K562 (cell line): ENCODE results near the gene SLC4A5. TPM values are rescaled to one million over a fixed set of nuclear protein-coding genes. Genes with fewer than 3 reads are reported as not detected.
A peak's percentile ranks its signal among the peaks of the same experiment; 100 is the strongest.

Source experiments
- ARNT ChIP-seq, 2 experiments: fragments of 450-650 bp; IDR thresholded peaks; 2 replicates each; pipeline ENCODE4 v1.6.1; 2016; ENCODE audit warnings: mild to moderate bottlenecking in 1 of 2
- ASH1L ChIP-seq: fragments of 450-650 bp; IDR thresholded peaks from 2 replicates; pipeline ENCODE4 v1.6.1; 2018; ENCODE audit warnings: borderline replicate concordance, mild to moderate bottlenecking, low read depth; ENCODE audit not compliant: partially characterized antibody
- CC2D1A ChIP-seq: fragments of 450-650 bp; IDR thresholded peaks from 2 replicates; pipeline ENCODE4 v1.6.1; 2017; ENCODE audit warnings: mild to moderate bottlenecking
- CEBPG ChIP-seq, 3 experiments: fragments of 200-800 bp in 1 of 3; sonication (Bioruptor generic) in 1 of 3; sonication (generic) in 1 of 3; formaldehyde crosslinking in 1 of 3; IDR thresholded peaks in 2 of 3; conservative IDR thresholded peaks in 1 of 3; 2 replicates each; pipeline versions ENCODE4 v1.6.1 to v1.8.0; 2016 to 2022; ENCODE audit warnings: missing compliant biosample characterization in 2 of 3, missing genetic modification characterization in 2 of 3, mild to moderate bottlenecking in 1 of 3, missing genetic modification reagents in 1 of 3
- CHAMP1 ChIP-seq: fragments of 450-650 bp; IDR thresholded peaks from 2 replicates; pipeline ENCODE4 v1.6.1; 2016; ENCODE audit warnings: mild to moderate bottlenecking
- DACH1 ChIP-seq: fragments of 450-650 bp; IDR thresholded peaks from 2 replicates; pipeline ENCODE4 v1.6.1; 2018; ENCODE audit not compliant: partially characterized antibody
- DPF2 ChIP-seq: fragments of 450-650 bp; IDR thresholded peaks from 2 replicates; pipeline ENCODE4 v1.6.1; 2016
- GTF3C2 ChIP-seq: IDR thresholded peaks from 3 replicates; pipeline ENCODE4 v1.6.1; 2011; ENCODE audit warnings: borderline replicate concordance, mild to moderate bottlenecking, moderate library complexity; ENCODE audit not compliant: insufficient read length; ENCODE audit errors: extremely low read depth
- HNRNPUL1 ChIP-seq: fragments of 200-400 bp; formaldehyde crosslinking; IDR thresholded peaks from 2 replicates; pipeline ENCODE4 v1.6.1; 2017; ENCODE audit warnings: low read length
- KLF6 ChIP-seq: fragments of 250-450 bp; sonication (Bioruptor Pico); IDR thresholded peaks from 2 replicates; pipeline ENCODE4 v1.4.0; 2020; ENCODE audit warnings: mild to moderate bottlenecking, moderate library complexity, borderline replicate concordance
- NR2C1 ChIP-seq, 2 experiments: fragments of 450-650 bp; IDR thresholded peaks; 2 replicates each; pipeline ENCODE4 v1.6.1; 2017; ENCODE audit warnings: mild to moderate bottlenecking in 2 of 2, antibody characterized with exemption in 1 of 2, inconsistent platforms in 1 of 2, missing compliant biosample characterization in 1 of 2, missing genetic modification characterization in 1 of 2
- POLR3A ChIP-seq: IDR thresholded peaks from 2 replicates; pipeline ENCODE4 v1.6.1; 2011; ENCODE audit warnings: borderline replicate concordance, mild to moderate bottlenecking, moderate library complexity; ENCODE audit not compliant: insufficient read length, insufficient read depth; ENCODE audit errors: extremely low read depth
- POU5F1 ChIP-seq: fragments of 150-350 bp; IDR thresholded peaks from 2 replicates; pipeline ENCODE4 v1.6.1; 2014; ENCODE audit warnings: borderline replicate concordance, low read length, low read depth, mild to moderate bottlenecking; ENCODE audit not compliant: partially characterized antibody
- SMC3 ChIP-seq: conservative IDR thresholded peaks from 2 replicates; pipeline ENCODE4 v1.6.1; 2011; ENCODE audit warnings: low read depth, low read length, improper control_type of control experiment; ENCODE audit not compliant: insufficient read depth
- SOX6 ChIP-seq: fragments of 450-650 bp; IDR thresholded peaks from 2 replicates; pipeline ENCODE4 v1.6.1; 2014; ENCODE audit warnings: mild to moderate bottlenecking
- SRSF3 ChIP-seq: fragments of 200-400 bp; formaldehyde crosslinking; IDR thresholded peaks from 2 replicates; pipeline ENCODE4 v1.6.1; 2016; ENCODE audit warnings: mild to moderate bottlenecking, low read length, moderate library complexity; ENCODE audit not compliant: insufficient read depth
- SRSF7 ChIP-seq: fragments of 200-400 bp; formaldehyde crosslinking; optimal IDR thresholded peaks from 2 replicates; pipeline ENCODE3; 2017; ENCODE audit warnings: mild to moderate bottlenecking, low read depth, low read length
- SUPT5H ChIP-seq: fragments of 450-650 bp; IDR thresholded peaks from 2 replicates; pipeline ENCODE4 v1.6.1; 2016
- TAF15 ChIP-seq: fragments of 200-400 bp; formaldehyde crosslinking; IDR thresholded peaks from 2 replicates; pipeline ENCODE4 v1.6.1; 2017; ENCODE audit warnings: mild to moderate bottlenecking, low read depth, low read length, moderate library complexity
- TAF7 ChIP-seq: fragments of 450-650 bp; IDR thresholded peaks from 2 replicates; pipeline ENCODE4 v1.6.1; 2016; ENCODE audit warnings: missing genetic modification characterization, missing compliant biosample characterization
- TEAD4 ChIP-seq, 2 experiments: sonication (generic) in 1 of 2; formaldehyde crosslinking in 1 of 2; IDR thresholded peaks; 2 replicates each; pipeline versions ENCODE4 v1.6.1 to v1.8.0; 2012 to 2022; ENCODE audit warnings: borderline replicate concordance in 1 of 2, inconsistent platforms in 1 of 2, low read length in 1 of 2, mild to moderate bottlenecking in 1 of 2, missing genetic modification reagents in 1 of 2
- ZFP1 ChIP-seq: fragments of 450-650 bp; formaldehyde crosslinking; IDR thresholded peaks from 2 replicates; pipeline ENCODE4 v1.4.0; 2020; ENCODE audit warnings: mild to moderate bottlenecking, mixed read lengths
- ZNF197 ChIP-seq: fragments of 200-800 bp; sonication (Bioruptor generic); IDR thresholded peaks from 2 replicates; pipeline ENCODE4 v1.6.1; 2016; ENCODE audit warnings: low read depth, missing genetic modification characterization, missing compliant biosample characterization
- ZNF589 ChIP-seq: fragments of 200-800 bp; sonication (Bioruptor generic); IDR thresholded peaks from 2 replicates; pipeline ENCODE4 v1.6.1; 2016; ENCODE audit warnings: low read depth, missing genetic modification characterization, missing compliant biosample characterization
- polyA plus RNA-seq, 8 experiments: library from polyadenylated mRNA; depleted of rRNA in 4 of 8; stranded (reverse) in 5 of 8; unstranded in 3 of 8; fragments of >200 nt; fragmentation: Nextera tagmentation in 2 of 8; fragmentation: Illumina TruSeq in 1 of 8; extraction: Ambion mirVana in 2 of 8; extraction: Trizol in 1 of 8; gene quantifications; 2 replicates each; pipeline versions ENCODE4 v1.2.1 to v1.2.3, GENCODE V29; 2011 to 2014; ENCODE audit warnings: inconsistent platforms in 1 of 8, missing spikeins in 1 of 8
- total RNA-seq, 7 experiments: library from RNA; depleted of rRNA in 6 of 7; stranded (reverse); fragments of >200 nt in 6 of 7; fragmentation: Illumina TruSeq in 2 of 7; extraction: Trizol in 2 of 7; gene quantifications; 2 replicates each; pipeline versions ENCODE4 v1.2.1 to v1.2.3, GENCODE V29; 2011 to 2021; ENCODE audit warnings: low replicate concordance in 1 of 7

Gene SLC4A5
- total and polyA plus RNA-seq, 9 of the 15 experiments (the other 6 are each of a cell fraction or from before 2014, with no cell fraction given): 0.03 to 0.77 (median 0.14) TPM; not detected in 1

- TF ChIP-seq GTF3C2: no peak
- TF ChIP-seq SRSF7: no peak
- no peak for TF ChIP-seq TAF15
- no peak for TF ChIP-seq CC2D1A
- TF ChIP-seq ASH1L: no peak
- TF ChIP-seq DPF2: peak; percentile 19; the same call in 1 of the 2 replicates
- 0 out of 2 replicates have a peak, but pooled peaks have one; percentile 10 for TF ChIP-seq TEAD4 (IDR thresholded peaks at IDR 0.05; ENCODE audit: low read length)
- no peak for TF ChIP-seq TEAD4 (CRISPR knock-in tag; IDR thresholded peaks at IDR 0.05; ENCODE audit: borderline replicate concordance)
- TF ChIP-seq ARNT (IDR thresholded peaks at IDR 0.05): 0 out of 4 replicates have a peak, but pooled peaks of 1 of the 2 experiments have one; percentile 23
- TF ChIP-seq SOX6: peak; percentile 72; the same call in 1 of the 2 replicates
- TF ChIP-seq SMC3: peak; percentile 49; the same call in 1 of the 2 replicates
- no peak for TF ChIP-seq ZFP1 (CRISPR knock-in tag)
- no peak for TF ChIP-seq NR2C1 (IDR thresholded peaks at IDR 0.05)
- peak; percentile 46; the same call in 1 of the 2 replicates for TF ChIP-seq NR2C1 (tag; IDR thresholded peaks at IDR 0.05)
- TF ChIP-seq ZNF589: 0 out of 2 replicates have a peak, but pooled peaks have one; percentile 44
- no peak for TF ChIP-seq TAF7 (tag)
- no peak for TF ChIP-seq CEBPG (CRISPR knock-in tag; IDR thresholded peaks at IDR 0.05)
- no peak; a peak in 1 of 4 replicates for TF ChIP-seq CEBPG (tag; conservative IDR thresholded peaks at IDR 0.05 in 1 of 2, IDR thresholded peaks at IDR 0.05 in 1 of 2)
- no peak for TF ChIP-seq SRSF3
- TF ChIP-seq ZNF197 (CRISPR knock-in tag): no peak
- TF ChIP-seq CHAMP1: no peak
- no peak for TF ChIP-seq SUPT5H
- no peak for TF ChIP-seq POLR3A
- no peak for TF ChIP-seq HNRNPUL1
- TF ChIP-seq POU5F1: no peak
- no peak for TF ChIP-seq DACH1
- TF ChIP-seq KLF6 (CRISPR knock-in tag): no peak
Measured at GRCh38 chr2:74267068-74267467, 76.1 kb downstream of the SLC4A5 start (continued).
